Esophagus muscularis mucosa (tissue), 4 donors: ENCODE data around the gene CDK14. TPM values are rescaled to one million over a fixed set of nuclear protein-coding genes. Genes with fewer than 3 reads are reported as not detected.

Source experiments
- DNase-seq: peaks from one replicate; pipeline ENCODE4 v3.0.0-alpha.2; 2017; ENCODE audit errors: extremely low spot score
- H3K27ac ChIP-seq, 4 donors: fragments of 200-600 bp; sonication (generic); replicated peaks in 1 of 4; 1 replicate in 3 of 4; 2 replicates in 1 of 4; pipeline ENCODE4 v1.5.1; 2016 to 2019; ENCODE audit warnings: mild to moderate bottlenecking in 1 of 4
- H3K27me3 ChIP-seq, 4 donors: fragments of 200-600 bp; sonication (generic); one replicate each; pipeline versions ENCODE4 v1.5.1 to v1.6.0; 2016 to 2019
- H3K36me3 ChIP-seq, 4 donors: fragments of 200-600 bp; sonication (generic); one replicate each; pipeline ENCODE4 v1.5.1; 2016 to 2019
- H3K4me1 ChIP-seq, 4 donors: fragments of 200-600 bp; sonication (generic); one replicate each; pipeline ENCODE4 v1.5.1; 2016 to 2019
- H3K4me3 ChIP-seq, 4 donors: fragments of 200-600 bp; sonication (generic); 1 replicate in 2 of 4; 2 replicates in 2 of 4; pipeline ENCODE4 v1.5.1; 2016 to 2019; ENCODE audit warnings: mild to moderate bottlenecking in 4 of 4, moderate library complexity in 1 of 4
- H3K9me3 ChIP-seq, 4 donors: fragments of 200-600 bp; sonication (generic); 1 replicate in 3 of 4; 2 replicates in 1 of 4; pipeline ENCODE4 v1.5.1; 2016 to 2019
- CTCF ChIP-seq, 3 experiments: fragments of 200-600 bp in 2 of 3; fragments of 450-650 bp in 1 of 3; sonication (generic) in 2 of 3; IDR thresholded peaks; one replicate each; pipeline ENCODE4 v1.5.1; 2017 to 2019; ENCODE audit warnings: antibody characterized with exemption in 3 of 3, mild to moderate bottlenecking in 2 of 3, moderate library complexity in 1 of 3
- EP300 ChIP-seq: sonication (generic); formaldehyde crosslinking; IDR thresholded peaks from one replicate; pipeline ENCODE4 v1.6.1; 2017; ENCODE audit warnings: antibody characterized with exemption
- POLR2A ChIP-seq: fragments of 450-650 bp; IDR thresholded peaks from one replicate; pipeline ENCODE4 v1.6.1; 2017; ENCODE audit warnings: antibody characterized with exemption, moderate library complexity, mild to moderate bottlenecking, low read depth
- POLR2AphosphoS5 ChIP-seq, 2 donors: sonication (generic); formaldehyde crosslinking; IDR thresholded peaks; one replicate each; pipeline ENCODE4 v1.6.1; 2017; ENCODE audit warnings: antibody characterized with exemption in 2 of 2
- WGBS: methylation state at CpG from one replicate; pipeline ENCODE4 v1.1.5; 2018; 5-methylcytosine and 5-hydroxymethylcytosine counted together
- intact Hi-C: fragments of 100-400 bp; cut with DNase I; formaldehyde crosslinking; loops from one replicate; pipeline ENCODE4 v1.15.1; 2023
- total RNA-seq, 4 donors: library from RNA; depleted of rRNA; stranded (reverse); fragments of >200 nt; gene quantifications; one replicate each; pipeline versions ENCODE4 v1.1.0 to v1.2.1, GENCODE V29; 2016

Gene CDK14
- total RNA-seq, 4 donors from 2014 or later, result 9.6 to 17.7 (median 14.3) TPM

- Histone ChIP-seq H3K9me3 (no peaks in the 10 kb centered on the region), H3K27ac (no peak overlapping the region), H3K36me3 (no peaks in the 10 kb centered on the region), H3K27me3 (no peaks in the 10 kb centered on the region), H3K4me1 (no peaks in the 10 kb centered on the region), H3K4me3 (no peak overlapping the region)
- TF ChIP-seq POLR2A (no peak), POLR2AphosphoS5 (IDR thresholded peaks at IDR 0.05) (no peak), CTCF (IDR thresholded peaks at IDR 0.05) (no peak), EP300 (no peak)
- 74% methylated on average over 2 of the region's 2 CpGs for WGBS
- intact Hi-C loops, result no loop called here
- no peak for DNase-seq
Observed at GRCh38 chr7:91196058-91196457, 599.9 kb downstream of the CDK14 start.

GRCh38 chr7:91198371-91198770 is 602.2 kb downstream of the CDK14 start:
- H3K4me1 ChIP-seq, result no peaks in the 10 kb centered on the region
- no peak for DNase-seq
- no peaks in the 10 kb centered on the region for H3K27me3 ChIP-seq
- H3K9me3 ChIP-seq, result no peaks in the 10 kb centered on the region
- no peak overlapping the region for H3K27ac ChIP-seq
- TF ChIP-seq POLR2A (no peak), CTCF (IDR thresholded peaks at IDR 0.05) (no peak)
- intact Hi-C loops, result no loop called here
- WGBS, result 80% methylated on average over 3 of the region's 3 CpGs
- H3K36me3 ChIP-seq, result no peaks in the 10 kb centered on the region
- H3K4me3 ChIP-seq, result no peak overlapping the region

- Histone ChIP-seq H3K27ac (no peak overlapping the region), H3K27me3 (no peaks in the 10 kb centered on the region), H3K9me3 (peaks cover 0 to 3% (median 0%) of the 10 kb centered on the region in 4 donors), H3K36me3 (no peaks in the 10 kb centered on the region), H3K4me1 (no peaks in the 10 kb centered on the region), H3K4me3 (no peak overlapping the region)
- no peak for TF ChIP-seq EP300
- intact Hi-C loops, result no loop called here
- no peak for DNase-seq
Observed at GRCh38 chr7:91199601-91200000, 603.5 kb downstream of the CDK14 start.

- Histone ChIP-seq H3K36me3 (no peaks in the 10 kb centered on the region), H3K4me1 (no peaks in the 10 kb centered on the region), H3K27ac (no peak overlapping the region), H3K4me3 (no peak overlapping the region), H3K9me3 (peaks cover 0 to 3% (median 0%) of the 10 kb centered on the region in 4 donors), H3K27me3 (no peaks in the 10 kb centered on the region)
- 83% methylated on average over 9 of the region's 9 CpGs for WGBS
- DNase-seq, result no peak
- intact Hi-C loops, result no loop called here
- no peak for TF ChIP-seq POLR2AphosphoS5 (IDR thresholded peaks at IDR 0.05)
- TF ChIP-seq POLR2A, result no peak
- TF ChIP-seq EP300, result no peak
- no peak for TF ChIP-seq CTCF (IDR thresholded peaks at IDR 0.05)
Observed at GRCh38 chr7:91201442-91202113, 605.5 kb downstream of the CDK14 start.

- DNase-seq, result no peak
- Histone ChIP-seq H3K36me3 (peaks cover 0 to 7% (median 0%) of the 10 kb centered on the region in 4 donors), H3K4me1 (no peaks in the 10 kb centered on the region), H3K4me3 (no peak overlapping the region), H3K9me3 (peaks cover 0 to 3% (median 0%) of the 10 kb centered on the region in 4 donors), H3K27me3 (no peaks in the 10 kb centered on the region), H3K27ac (no peak overlapping the region)
- TF ChIP-seq CTCF (IDR thresholded peaks at IDR 0.05) (no peak), POLR2AphosphoS5 (IDR thresholded peaks at IDR 0.05) (no peak), POLR2A (no peak), EP300 (no peak)
- intact Hi-C loops, result no loop called here
- WGBS, result 75% methylated on average over 6 of the region's 6 CpGs
Observed at GRCh38 chr7:91206361-91206960, 610.3 kb downstream of the CDK14 start.
